Stimulated activated CD8-positive, alpha-beta memory T cell treated with anti-CD3 and anti-CD28 coated beads, Interleukin-15, amount 100 ng/mL, for 24 hours (primary cell): Measurements from ENCODE around the gene DLGAP1.

Source experiments
- DNase-seq: peaks from one replicate; pipeline ENCODE4 v3.0.0-alpha.2; 2020; ENCODE audit warnings: low read depth

The DLGAP1 gene

DNA sequence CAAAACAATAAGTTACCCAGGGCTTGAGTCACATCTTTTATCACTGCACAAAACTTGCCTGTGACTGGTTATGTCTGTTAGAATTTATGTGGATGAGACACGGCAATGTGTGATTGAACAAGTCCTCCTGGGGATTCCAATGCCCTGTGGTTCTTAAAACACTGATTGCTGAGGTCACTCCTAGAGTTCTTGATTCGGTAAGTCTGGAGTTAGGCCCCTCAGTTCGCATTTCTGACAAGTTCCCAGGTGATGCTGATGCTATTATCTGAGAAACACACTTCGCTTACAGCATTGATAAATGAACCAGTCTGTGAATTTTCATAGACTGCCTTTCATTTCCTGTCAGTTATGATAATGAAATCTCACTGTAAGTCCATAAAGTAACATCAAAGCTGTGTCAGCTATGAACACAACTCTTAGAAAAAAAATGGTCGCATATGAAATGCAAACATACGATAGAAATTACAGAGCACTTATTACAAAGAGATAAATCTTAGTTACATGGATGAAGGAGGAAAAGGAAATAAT lies 214.0 kb downstream of the DLGAP1 start:
- no peak for DNase-seq

GRCh38 chr18:4238966-4239365 lies 216.1 kb downstream of the DLGAP1 start:
- DNase-seq, result no peak

DNA sequence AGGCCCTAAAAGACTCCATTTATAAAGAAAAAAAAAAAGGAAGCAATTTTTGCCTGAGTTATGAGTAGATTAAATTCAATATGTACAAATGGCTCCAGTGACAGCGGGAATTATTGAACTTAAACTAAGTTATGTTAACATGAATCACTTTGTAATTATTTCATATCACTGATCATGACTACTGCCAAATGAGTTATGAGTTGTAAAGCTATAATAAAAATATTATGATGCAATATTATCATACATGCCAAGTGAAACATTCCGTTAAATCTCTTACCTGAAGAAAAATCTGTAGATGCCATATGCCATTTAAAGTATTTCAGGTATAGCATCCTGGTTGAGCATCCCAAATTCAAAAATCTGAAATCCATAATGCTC lies 217.5 kb downstream of the DLGAP1 start:
- no peak for DNase-seq

GRCh38 chr18:4236940-4237663 lies 218.0 kb downstream of the DLGAP1 start:
- DNase-seq, result no peak

DNA sequence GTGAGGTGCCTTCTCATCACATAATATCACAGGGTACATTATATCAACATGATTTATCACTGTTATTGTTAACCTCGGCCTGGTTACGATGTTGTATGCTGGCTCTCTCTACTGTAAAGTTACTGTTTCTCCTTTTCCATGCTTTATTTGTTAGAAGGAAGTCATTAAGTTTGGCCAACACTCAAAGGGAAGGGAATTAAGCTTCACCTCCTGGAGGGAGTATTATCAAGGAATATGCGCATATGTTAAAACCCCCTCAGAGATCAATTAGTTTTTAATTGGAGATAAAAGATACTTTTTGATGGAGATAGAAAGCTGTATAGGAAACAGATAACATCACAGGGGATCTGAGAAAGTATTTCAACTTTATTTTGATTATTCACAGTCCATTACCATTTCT lies 221.6 kb downstream of the DLGAP1 start:
- no peak for DNase-seq

DNA sequence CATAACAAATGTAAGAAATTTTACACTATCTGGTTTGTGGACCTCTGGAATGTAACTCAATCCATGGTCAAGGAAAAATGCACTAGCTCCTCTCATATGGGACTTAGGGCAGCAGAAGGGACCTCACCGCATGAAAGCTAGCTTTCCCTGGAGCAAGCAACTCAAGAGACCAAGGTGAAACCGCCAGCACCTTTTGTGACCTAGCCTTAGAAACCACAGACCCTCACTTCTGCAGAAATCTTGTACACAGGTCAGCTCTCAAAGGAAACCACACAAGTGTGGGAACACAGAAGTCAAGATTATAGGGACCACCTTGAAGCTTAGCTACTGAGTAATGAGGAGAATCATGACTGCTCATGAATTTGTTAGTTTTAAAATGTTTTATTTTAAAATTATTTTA lies 222.5 kb downstream of the DLGAP1 start:
- DNase-seq, result no peak

GRCh38 chr18:4231260-4231659 lies 223.8 kb downstream of the DLGAP1 start:
- no peak for DNase-seq

GRCh38 chr18:4230450-4231168 lies 224.5 kb downstream of the DLGAP1 start:
- DNase-seq, result no peak

GRCh38 chr18:4224031-4224704 lies 230.9 kb downstream of the DLGAP1 start:
- DNase-seq, result no peak

DNA sequence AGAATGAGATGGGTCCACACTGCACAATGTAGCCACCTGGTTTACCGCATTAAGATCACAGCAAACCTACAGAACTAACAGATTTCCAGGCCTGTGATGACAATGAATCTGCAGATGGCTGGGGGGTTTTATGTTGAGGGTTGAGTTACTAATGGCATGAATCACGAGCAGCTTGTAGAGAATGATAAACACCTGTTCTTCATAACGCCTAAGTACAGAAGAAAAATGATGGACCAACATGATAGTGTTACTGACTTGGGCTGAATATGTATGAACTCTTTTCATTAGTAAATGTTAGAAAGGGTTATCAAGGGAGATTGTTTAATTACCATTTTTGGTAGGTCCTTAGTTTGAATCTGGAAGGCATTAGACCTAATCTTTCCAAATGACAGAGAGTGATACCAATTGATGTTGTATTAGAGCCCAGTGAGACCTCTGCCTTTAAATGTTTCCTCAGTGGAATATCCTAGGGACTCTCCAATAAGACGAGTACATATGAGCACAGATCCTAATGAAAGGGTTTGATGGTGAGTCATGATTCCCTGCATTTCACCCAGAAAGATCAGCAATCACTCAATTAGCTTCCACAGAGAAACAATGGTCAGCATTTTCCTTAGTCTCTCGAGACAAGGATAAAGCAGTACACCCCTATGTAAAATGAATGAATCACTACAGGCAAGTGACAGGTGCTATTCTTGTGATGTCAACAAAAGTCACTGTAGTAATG lies 243.8 kb downstream of the DLGAP1 start:
- DNase-seq, result no peak

DNA sequence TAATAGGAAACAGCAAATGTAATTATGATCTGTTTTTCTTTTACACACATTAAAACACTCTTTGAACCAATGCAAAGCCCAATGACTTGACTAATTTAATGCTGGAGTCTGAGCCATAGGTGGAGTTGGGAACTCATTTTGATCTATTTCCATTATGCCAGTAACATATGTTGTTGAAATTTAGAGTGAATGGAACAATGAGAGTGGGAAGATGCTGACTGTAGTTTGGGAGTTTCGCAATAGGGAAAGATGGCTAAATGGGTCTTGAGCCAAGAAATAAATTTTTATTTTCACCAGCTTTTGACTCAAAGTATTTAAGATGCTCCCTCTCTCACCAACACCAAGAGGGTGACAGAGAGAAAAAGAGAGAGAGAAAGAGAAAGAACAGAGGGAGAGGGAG lies 246.7 kb downstream of the DLGAP1 start:
- DNase-seq, result no peak

- no peak for DNase-seq
Observed at GRCh38 chr18:4207383-4207985, 247.6 kb downstream of the DLGAP1 start.

- no peak for DNase-seq
Observed at GRCh38 chr18:4204438-4204720, 250.7 kb downstream of the DLGAP1 start.

DNA sequence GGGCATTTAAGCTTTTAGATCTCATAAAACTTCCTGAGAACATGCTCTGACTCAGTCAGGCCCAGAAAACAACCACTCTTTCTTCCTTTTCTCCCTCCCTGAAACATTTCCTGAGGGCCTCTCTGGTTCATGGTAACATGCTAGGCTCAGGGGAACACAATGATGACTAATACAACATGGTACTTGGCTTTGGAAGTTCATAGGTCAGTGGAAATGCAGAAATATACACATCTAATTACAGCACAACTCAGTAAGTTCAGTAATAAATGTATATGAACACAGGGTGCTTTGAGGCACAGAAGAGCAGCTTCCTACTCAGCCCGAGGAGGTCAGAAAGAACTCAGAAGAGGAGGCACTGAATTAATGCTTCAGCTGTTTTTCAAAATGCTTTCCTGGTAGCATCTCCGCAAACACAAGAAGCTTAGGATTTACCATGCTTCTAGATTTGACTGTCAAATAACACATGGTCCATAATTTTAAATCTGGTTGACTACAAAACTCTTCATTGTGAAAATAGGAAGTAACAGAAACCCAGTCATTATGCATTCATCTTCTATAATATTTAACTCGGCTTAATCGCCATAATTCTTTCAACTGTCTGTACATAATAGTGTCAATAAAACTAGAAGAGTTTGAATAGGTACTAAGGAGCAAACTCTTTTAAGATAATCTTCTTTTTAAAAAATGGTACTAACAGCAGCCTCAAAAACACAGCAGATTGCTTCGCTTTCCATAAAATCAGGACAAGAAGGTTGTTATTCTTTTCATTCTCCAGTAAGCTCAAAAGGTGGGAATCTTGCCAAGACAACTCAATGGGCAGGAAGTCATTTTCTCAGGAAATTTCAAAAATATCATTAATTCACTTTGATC lies 251.3 kb downstream of the DLGAP1 start:
- DNase-seq, result no peak

DNA sequence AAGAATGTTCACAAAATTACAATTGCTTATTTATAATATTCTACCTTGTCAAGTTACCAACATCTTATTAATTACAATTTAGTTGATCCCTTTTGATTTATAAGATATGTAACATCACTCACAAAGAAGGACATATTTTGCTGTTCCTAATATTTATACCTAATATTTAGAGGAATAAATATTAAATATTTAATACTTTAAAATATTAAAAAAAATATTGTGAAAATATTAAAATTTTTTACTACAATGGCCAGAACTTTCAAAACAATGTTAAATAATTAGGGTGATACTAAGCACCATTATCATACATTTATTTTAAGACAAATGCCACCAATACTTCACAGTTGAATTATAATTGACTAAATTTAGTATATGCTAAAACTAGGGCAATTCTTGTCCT lies 254.7 kb downstream of the DLGAP1 start:
- DNase-seq, result no peak

- no peak for DNase-seq
Observed at GRCh38 chr18:4198956-4199355, 256.2 kb downstream of the DLGAP1 start.

GRCh38 chr18:4196351-4196750 lies 258.8 kb downstream of the DLGAP1 start:
- DNase-seq, result no peak

DNA sequence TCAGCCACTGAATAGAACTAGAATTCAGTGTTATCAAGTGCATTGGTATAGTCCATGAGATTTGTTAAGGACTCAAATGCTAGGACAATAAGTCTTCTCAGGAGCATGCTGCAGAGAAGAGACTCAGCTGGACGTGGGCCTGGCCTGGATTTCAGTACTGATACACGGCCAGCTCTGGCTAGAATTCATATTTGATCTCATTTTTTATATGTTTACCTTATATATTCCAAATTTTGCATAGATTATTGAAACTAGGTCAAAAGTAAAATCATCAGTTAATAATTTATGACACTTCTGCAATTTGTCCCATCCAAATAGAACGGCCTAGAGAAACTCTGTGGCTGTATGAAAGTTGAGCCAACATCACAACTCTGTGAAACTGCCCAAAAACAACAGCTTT lies 262.0 kb downstream of the DLGAP1 start:
- DNase-seq, result no peak

DNA sequence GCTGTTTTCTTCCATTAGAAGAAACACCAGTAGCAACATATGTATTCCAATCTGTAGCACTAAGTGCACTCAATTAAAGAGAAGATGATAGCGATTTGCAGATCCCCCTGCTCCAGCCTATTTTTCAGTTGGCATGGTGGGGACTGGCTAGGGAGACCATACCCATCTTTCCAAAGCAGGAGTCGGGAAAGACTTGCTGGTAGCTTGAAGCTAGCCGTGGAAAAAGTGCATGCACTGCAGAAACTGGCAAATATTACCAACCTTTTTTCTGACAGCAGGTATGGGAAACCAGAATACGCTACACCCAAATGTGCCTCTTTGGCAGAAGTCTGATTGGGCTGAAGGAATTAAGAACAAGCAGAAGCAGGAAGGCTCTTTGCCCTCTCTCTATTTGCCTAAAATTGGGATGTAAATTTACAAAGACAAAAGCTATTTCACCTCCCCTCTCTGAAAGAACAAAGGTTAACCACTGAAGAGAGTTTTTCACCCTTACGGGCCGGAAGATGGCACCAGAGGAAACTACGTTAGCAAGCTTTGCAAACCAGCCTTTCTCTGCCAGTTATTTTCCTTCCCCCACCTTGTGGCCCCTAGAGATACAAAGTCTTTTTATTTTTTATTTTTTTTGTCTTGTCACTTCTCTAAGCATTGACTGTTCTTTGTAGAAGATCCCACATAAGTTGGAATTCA lies 273.1 kb downstream of the DLGAP1 start:
- DNase-seq, result no peak

DNA sequence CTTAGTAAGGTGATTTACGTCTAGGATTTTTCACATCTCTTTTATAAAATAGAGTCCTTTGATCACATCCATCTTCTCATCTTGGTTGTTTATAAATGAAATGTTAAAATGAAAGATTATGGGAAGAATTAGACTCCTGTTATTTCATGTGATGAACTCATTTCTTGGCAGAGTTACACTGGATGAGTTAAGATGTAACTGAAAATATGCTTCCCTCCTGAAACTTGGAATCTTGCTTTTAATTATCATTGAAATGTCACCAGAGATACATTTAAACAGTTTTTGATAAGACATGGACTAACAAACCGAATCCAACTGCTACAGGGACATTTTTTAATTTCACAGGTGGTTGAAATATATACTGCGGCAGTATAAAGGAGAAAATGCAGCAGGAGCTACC lies 274.0 kb downstream of the DLGAP1 start:
- no peak for DNase-seq
